Measurements from ENCODE around the gene LCE6A. TPM values are rescaled to one million over a fixed set of nuclear protein-coding genes. Genes with fewer than 3 reads are reported as not detected.

The LCE6A gene
- total and polyA plus RNA-seq, 3 donors from 2014 or later = not detected

GRCh38 chr1:152884966-152885624 is 42.4 kb downstream of the LCE6A start:
- no peaks in the 10 kb centered on the region for H3K27me3 ChIP-seq
- 65 to 68% methylated on average over 4 of the region's 4 CpGs for WGBS, 2 donors
- intact Hi-C loops (cut with DNase I; ENCODE audit: low total_unique reads) = no loop called here
- DNase-seq = no peak
- H3K27ac ChIP-seq = no peak overlapping the region
- H3K36me3 ChIP-seq (ENCODE audit: low read depth, missing control alignments) = no peaks in the 10 kb centered on the region
- no peaks in the 10 kb centered on the region for H3K9me3 ChIP-seq
- H3K4me3 ChIP-seq = no peak overlapping the region
- H3K4me1 ChIP-seq = no peaks in the 10 kb centered on the region
- TF ChIP-seq POLR2A (IDR thresholded peaks at IDR 0.05) = no peak
- TF ChIP-seq CTCF (IDR thresholded peaks at IDR 0.05) = no peak

DNA sequence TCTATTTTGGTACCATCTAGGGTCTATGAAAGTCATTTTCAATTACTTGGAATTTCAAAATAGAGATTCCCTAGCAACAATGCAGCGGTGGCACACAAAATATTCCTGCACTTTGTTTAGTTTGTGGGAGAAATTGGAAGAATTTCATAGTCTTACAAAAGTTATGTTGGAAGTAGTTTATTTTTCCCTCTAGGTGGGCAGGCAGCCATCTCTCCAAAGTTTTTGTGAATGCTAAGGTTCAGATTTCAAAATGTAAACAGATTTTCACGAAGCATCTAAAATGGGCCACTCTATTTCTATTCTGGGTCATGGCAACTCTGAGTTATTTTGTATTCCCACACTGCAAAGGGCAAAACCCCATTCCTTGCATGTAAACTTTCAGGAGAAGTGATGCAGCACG is 43.4 kb downstream of the LCE6A start:
- Histone ChIP-seq H3K36me3 (ENCODE audit: low read depth, missing control alignments) (no peaks in the 10 kb centered on the region), H3K4me1 (no peaks in the 10 kb centered on the region), H3K9me3 (no peaks in the 10 kb centered on the region), H3K4me3 (no peak overlapping the region), H3K27ac (no peak overlapping the region), H3K27me3 (no peaks in the 10 kb centered on the region)
- intact Hi-C loops (cut with DNase I; ENCODE audit: low total_unique reads) = no loop called here
- no peak for TF ChIP-seq CTCF (IDR thresholded peaks at IDR 0.05)
- no peak for TF ChIP-seq POLR2A (IDR thresholded peaks at IDR 0.05)
- 67 to 69% methylated on average over 3 of the region's 3 CpGs for WGBS, 2 donors
- no peak for DNase-seq

DNA sequence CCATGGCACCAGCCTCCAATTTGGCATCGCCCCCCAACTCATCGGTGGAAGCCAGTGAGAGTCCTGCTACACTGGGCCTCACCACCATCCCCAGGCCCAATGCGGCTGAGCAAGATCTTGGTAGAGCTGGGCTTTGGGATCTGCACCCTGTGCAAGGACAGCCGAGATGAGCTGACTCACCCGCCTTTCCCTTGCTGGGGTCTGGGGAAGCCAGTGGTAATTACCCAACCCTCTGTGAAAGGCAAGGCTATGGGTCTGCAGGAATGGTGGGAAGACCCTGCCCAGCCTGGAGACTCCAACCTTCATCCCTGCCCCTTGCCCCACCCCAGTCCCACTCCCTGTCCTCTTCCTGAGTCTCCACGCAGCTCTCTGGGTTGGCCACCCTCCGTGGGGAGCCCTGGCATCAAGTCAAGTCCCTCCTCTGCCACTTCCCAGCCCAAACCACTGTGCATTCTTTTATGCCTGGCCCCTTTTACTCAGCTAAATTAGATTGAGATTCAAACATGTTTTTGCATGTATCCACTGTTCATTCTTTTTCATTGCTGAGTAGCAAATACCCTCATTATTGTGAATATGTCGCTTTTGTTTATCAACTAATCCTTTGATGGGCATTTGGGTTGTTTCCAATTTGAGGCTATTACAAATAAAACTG is 44.2 kb downstream of the LCE6A start:
- no peak for DNase-seq
- H3K36me3 ChIP-seq (ENCODE audit: low read depth, missing control alignments) = no peaks in the 10 kb centered on the region
- intact Hi-C loops (cut with DNase I; ENCODE audit: low total_unique reads) = no loop called here

GRCh38 chr1:152888126-152888525 is 45.5 kb downstream of the LCE6A start:
- TF ChIP-seq POLR2A (IDR thresholded peaks at IDR 0.05) (no peak), CTCF (IDR thresholded peaks at IDR 0.05) (no peak)
- Histone ChIP-seq H3K27ac (no peak overlapping the region), H3K4me1 (no peaks in the 10 kb centered on the region), H3K4me3 (no peak overlapping the region), H3K27me3 (no peaks in the 10 kb centered on the region), H3K36me3 (ENCODE audit: low read depth, missing control alignments) (no peaks in the 10 kb centered on the region), H3K9me3 (no peaks in the 10 kb centered on the region)
- intact Hi-C loops (cut with DNase I; ENCODE audit: low total_unique reads) = no loop called here
- WGBS, 2 donors = 92 to 100% methylated on average over 1 of the region's 1 CpG
- DNase-seq = no peak

More for the DNA sequence above, 44.2 kb downstream of the LCE6A start:
- H3K27ac ChIP-seq = no peak overlapping the region
- H3K9me3 ChIP-seq = no peaks in the 10 kb centered on the region
- no peaks in the 10 kb centered on the region for H3K4me1 ChIP-seq
- H3K4me3 ChIP-seq = no peak overlapping the region
- H3K27me3 ChIP-seq = no peaks in the 10 kb centered on the region
- 77 to 78% methylated on average over 6 to 7 of the region's 8 CpGs for WGBS, 2 donors
- TF ChIP-seq CTCF (IDR thresholded peaks at IDR 0.05) = no peak
- TF ChIP-seq POLR2A (IDR thresholded peaks at IDR 0.05) = no peak

Other genes with a start within 250 kb of the LCE6A start
- not detected for gene LCE3C, start 242.6 kb upstream of the LCE6A start, total RNA-seq
- gene LCE3C, start 242.6 kb upstream of the LCE6A start, polyA plus RNA-seq (ENCODE audit: insufficient read depth, low read depth, low replicate concordance) = not detected
- gene LCE3B, start 229.0 kb upstream of the LCE6A start, total RNA-seq = not detected
- gene LCE3B, start 229.0 kb upstream of the LCE6A start, polyA plus RNA-seq (ENCODE audit: insufficient read depth, low read depth, low replicate concordance) = not detected
- gene LCE3A, start 219.8 kb upstream of the LCE6A start, total RNA-seq = not detected
- gene LCE3A, start 219.8 kb upstream of the LCE6A start, polyA plus RNA-seq (ENCODE audit: insufficient read depth, low read depth, low replicate concordance) = not detected
- not detected for gene LCE2D, start 179.5 kb upstream of the LCE6A start, total RNA-seq
- gene LCE2D, start 179.5 kb upstream of the LCE6A start, polyA plus RNA-seq (ENCODE audit: insufficient read depth, low read depth, low replicate concordance) = not detected
- not detected for gene LCE2C, start 167.6 kb upstream of the LCE6A start, total RNA-seq
- gene LCE2C, start 167.6 kb upstream of the LCE6A start, polyA plus RNA-seq (ENCODE audit: insufficient read depth, low read depth, low replicate concordance) = not detected
- not detected for gene LCE2B, start 156.7 kb upstream of the LCE6A start, total RNA-seq
- not detected for gene LCE2B, start 156.7 kb upstream of the LCE6A start, polyA plus RNA-seq (ENCODE audit: insufficient read depth, low read depth, low replicate concordance)
- gene LCE2A, start 144.5 kb upstream of the LCE6A start, total RNA-seq = not detected
- gene LCE2A, start 144.5 kb upstream of the LCE6A start, polyA plus RNA-seq (ENCODE audit: insufficient read depth, low read depth, low replicate concordance) = not detected
- not detected for gene LCE4A, start 134.7 kb upstream of the LCE6A start, total RNA-seq
- not detected for gene LCE4A, start 134.7 kb upstream of the LCE6A start, polyA plus RNA-seq (ENCODE audit: insufficient read depth, low read depth, low replicate concordance)
- not detected for gene KPRP, start 84.8 kb upstream of the LCE6A start, total RNA-seq
- gene KPRP, start 84.8 kb upstream of the LCE6A start, polyA plus RNA-seq (ENCODE audit: insufficient read depth, low read depth, low replicate concordance) = not detected
- not detected for gene LCE1F, start 67.7 kb upstream of the LCE6A start, total RNA-seq
- not detected for gene LCE1F, start 67.7 kb upstream of the LCE6A start, polyA plus RNA-seq (ENCODE audit: insufficient read depth, low read depth, low replicate concordance)
- gene LCE1E, start 56.6 kb upstream of the LCE6A start, total RNA-seq = not detected
- gene LCE1E, start 56.6 kb upstream of the LCE6A start, polyA plus RNA-seq (ENCODE audit: insufficient read depth, low read depth, low replicate concordance) = not detected
- gene LCE1D, start 46.1 kb upstream of the LCE6A start, total RNA-seq = not detected
- not detected for gene LCE1D, start 46.1 kb upstream of the LCE6A start, polyA plus RNA-seq (ENCODE audit: insufficient read depth, low read depth, low replicate concordance)
- gene LCE1C, start 36.2 kb upstream of the LCE6A start, total RNA-seq = not detected
- not detected for gene LCE1C, start 36.2 kb upstream of the LCE6A start, polyA plus RNA-seq (ENCODE audit: insufficient read depth, low read depth, low replicate concordance)
- not detected for gene LCE1B, start 30.9 kb upstream of the LCE6A start, total RNA-seq
- gene LCE1B, start 30.9 kb upstream of the LCE6A start, polyA plus RNA-seq (ENCODE audit: insufficient read depth, low read depth, low replicate concordance) = not detected
- not detected for gene LCE1A, start 15.4 kb upstream of the LCE6A start, total RNA-seq
- not detected for gene LCE1A, start 15.4 kb upstream of the LCE6A start, polyA plus RNA-seq (ENCODE audit: insufficient read depth, low read depth, low replicate concordance)
- not detected for gene LCE7A, start 17.1 kb downstream of the LCE6A start, total RNA-seq
- not detected for gene LCE7A, start 17.1 kb downstream of the LCE6A start, polyA plus RNA-seq (ENCODE audit: insufficient read depth, low read depth, low replicate concordance)
- gene SMCP, start 35.5 kb downstream of the LCE6A start, total RNA-seq = 100 to 1,000 TPM; 249 to 786 TPM
- 724 TPM for gene SMCP, start 35.5 kb downstream of the LCE6A start, polyA plus RNA-seq (ENCODE audit: insufficient read depth, low read depth, low replicate concordance)
- gene IVL, start 65.7 kb downstream of the LCE6A start, total RNA-seq = not detected
- gene IVL, start 65.7 kb downstream of the LCE6A start, polyA plus RNA-seq (ENCODE audit: insufficient read depth, low read depth, low replicate concordance) = not detected
- gene SPRR5, start 104.3 kb downstream of the LCE6A start, total RNA-seq = not detected
- gene SPRR5, start 104.3 kb downstream of the LCE6A start, polyA plus RNA-seq (ENCODE audit: insufficient read depth, low read depth, low replicate concordance) = not detected
- gene SPRR4, start 127.8 kb downstream of the LCE6A start, total RNA-seq = 1 to 10 TPM in 1 of 2 donors, under 1 TPM in 1; 0.81 to 8.4 TPM
- gene SPRR4, start 127.8 kb downstream of the LCE6A start, polyA plus RNA-seq (ENCODE audit: insufficient read depth, low read depth, low replicate concordance) = 9.5 TPM
- not detected for gene SPRR1A, start 141.2 kb downstream of the LCE6A start, total RNA-seq
- not detected for gene SPRR1A, start 141.2 kb downstream of the LCE6A start, polyA plus RNA-seq (ENCODE audit: insufficient read depth, low read depth, low replicate concordance)
- not detected for gene SPRR3, start 158.9 kb downstream of the LCE6A start, total RNA-seq
- gene SPRR3, start 158.9 kb downstream of the LCE6A start, polyA plus RNA-seq (ENCODE audit: insufficient read depth, low read depth, low replicate concordance) = not detected
- gene SPRR1B, start 188.3 kb downstream of the LCE6A start, total RNA-seq = not detected
- not detected for gene SPRR1B, start 188.3 kb downstream of the LCE6A start, polyA plus RNA-seq (ENCODE audit: insufficient read depth, low read depth, low replicate concordance)
- gene SPRR2D, start 198.3 kb downstream of the LCE6A start, total RNA-seq = under 1 TPM in 1 of 2 donors, not detected in 1; 0.56 TPM
- 0.74 TPM for gene SPRR2D, start 198.3 kb downstream of the LCE6A start, polyA plus RNA-seq (ENCODE audit: insufficient read depth, low read depth, low replicate concordance)
- not detected for gene SPRR2A, start 214.7 kb downstream of the LCE6A start, total RNA-seq
- gene SPRR2A, start 214.7 kb downstream of the LCE6A start, polyA plus RNA-seq (ENCODE audit: insufficient read depth, low read depth, low replicate concordance) = not detected
- under 1 TPM in 1 of 2 donors, not detected in 1; 0.62 TPM for gene SPRR2B, start 228.8 kb downstream of the LCE6A start, total RNA-seq
- 12.4 TPM for gene SPRR2B, start 228.8 kb downstream of the LCE6A start, polyA plus RNA-seq (ENCODE audit: insufficient read depth, low read depth, low replicate concordance)

Data from testis (tissue), 3 donors.